ENCODE measurements around the gene POLG.

DNA sequence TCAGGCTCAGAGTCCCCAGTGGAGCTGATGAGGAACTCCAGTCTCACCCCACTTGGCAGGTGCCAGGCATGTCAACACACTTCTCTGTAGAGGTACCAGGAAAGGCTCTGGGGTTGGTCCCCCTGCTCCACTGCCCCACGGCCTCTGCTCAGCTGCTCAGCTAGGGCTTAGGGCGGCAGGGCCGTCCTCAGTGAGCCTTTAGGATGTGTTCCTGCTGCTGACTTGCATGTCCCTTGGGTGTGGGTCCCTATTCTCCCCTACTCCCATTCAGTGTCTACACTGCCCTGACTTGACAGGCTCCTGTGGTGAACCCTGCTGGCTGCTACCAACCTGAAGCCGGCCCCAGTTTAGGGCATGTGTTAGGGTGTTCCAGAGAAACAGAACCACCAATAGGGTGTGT, 17.9 kb upstream of the POLG start:
- TF ChIP-seq, protein P1, sequence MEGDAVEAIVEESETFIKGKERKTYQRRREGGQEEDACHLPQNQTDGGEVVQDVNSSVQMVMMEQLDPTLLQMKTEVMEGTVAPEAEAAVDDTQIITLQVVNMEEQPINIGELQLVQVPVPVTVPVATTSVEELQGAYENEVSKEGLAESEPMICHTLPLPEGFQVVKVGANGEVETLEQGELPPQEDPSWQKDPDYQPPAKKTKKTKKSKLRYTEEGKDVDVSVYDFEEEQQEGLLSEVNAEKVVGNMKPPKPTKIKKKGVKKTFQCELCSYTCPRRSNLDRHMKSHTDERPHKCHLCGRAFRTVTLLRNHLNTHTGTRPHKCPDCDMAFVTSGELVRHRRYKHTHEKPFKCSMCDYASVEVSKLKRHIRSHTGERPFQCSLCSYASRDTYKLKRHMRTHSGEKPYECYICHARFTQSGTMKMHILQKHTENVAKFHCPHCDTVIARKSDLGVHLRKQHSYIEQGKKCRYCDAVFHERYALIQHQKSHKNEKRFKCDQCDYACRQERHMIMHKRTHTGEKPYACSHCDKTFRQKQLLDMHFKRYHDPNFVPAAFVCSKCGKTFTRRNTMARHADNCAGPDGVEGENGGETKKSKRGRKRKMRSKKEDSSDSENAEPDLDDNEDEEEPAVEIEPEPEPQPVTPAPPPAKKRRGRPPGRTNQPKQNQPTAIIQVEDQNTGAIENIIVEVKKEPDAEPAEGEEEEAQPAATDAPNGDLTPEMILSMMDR (IDR thresholded peaks at IDR 0.05): no peak
- no peak for TF ChIP-seq POLR2A (IDR thresholded peaks at IDR 0.05)

Data from lower leg skin (tissue), 3 donors.